Fibroblast of skin of right quadriceps (primary cell): ENCODE measurements around the gene PDILT.

ENCODE experiments used
- DNase-seq: peaks from one replicate; pipeline ENCODE4 v3.0.0-alpha.2; 2013

The PDILT gene

GRCh38 chr16:20401066-20401465, 3.5 kb downstream of the PDILT start:
- no peak for DNase-seq

GRCh38 chr16:20399185-20399584, 5.4 kb downstream of the PDILT start:
- DNase-seq: no peak

GRCh38 chr16:20398603-20399002, 5.9 kb downstream of the PDILT start:
- no peak for DNase-seq

GRCh38 chr16:20397468-20398074, 7.0 kb downstream of the PDILT start:
- no peak for DNase-seq

- no peak for DNase-seq
Observed at GRCh38 chr16:20396846-20397467, 7.6 kb downstream of the PDILT start.

GRCh38 chr16:20395946-20396345, 8.6 kb downstream of the PDILT start:
- DNase-seq: no peak

GRCh38 chr16:20393801-20394577, 10.5 kb downstream of the PDILT start:
- no peak for DNase-seq

- no peak for DNase-seq
Observed at GRCh38 chr16:20391045-20391444, 13.5 kb downstream of the PDILT start.

GRCh38 chr16:20388854-20389253, 15.7 kb downstream of the PDILT start:
- no peak for DNase-seq

- DNase-seq: no peak
Observed at GRCh38 chr16:20387978-20388377, 16.6 kb downstream of the PDILT start.

- DNase-seq: peak; percentile 20
Observed at GRCh38 chr16:20385844-20386832, 18.4 kb downstream of the PDILT start.

GRCh38 chr16:20383106-20384029, 21.2 kb downstream of the PDILT start:
- peak; percentile 51 for DNase-seq

GRCh38 chr16:20382202-20382948, 22.2 kb downstream of the PDILT start:
- no peak for DNase-seq

GRCh38 chr16:20380782-20381181, 23.8 kb downstream of the PDILT start:
- no peak for DNase-seq

GRCh38 chr16:20377181-20377580, 27.4 kb downstream of the PDILT start:
- no peak for DNase-seq

GRCh38 chr16:20372701-20373100, 31.8 kb downstream of the PDILT start:
- DNase-seq: no peak

GRCh38 chr16:20369452-20370054, 35.0 kb downstream of the PDILT start:
- no peak for DNase-seq

- DNase-seq: no peak
Observed at GRCh38 chr16:20364051-20364450, 40.5 kb downstream of the PDILT start.

- no peak for DNase-seq
Observed at GRCh38 chr16:20363191-20363590, 41.3 kb downstream of the PDILT start.

GRCh38 chr16:20359997-20360396, 44.5 kb downstream of the PDILT start:
- no peak for DNase-seq
